ENCODE results near the gene KRTCAP3.
A peak's percentile ranks its signal among the peaks of the same experiment; 100 is the strongest.

KRTCAP3 gene

GRCh38 chr2:27445615-27446014, 3.4 kb downstream of the KRTCAP3 start:
- Histone ChIP-seq H3K4me3 (ENCODE audit: low read length) (no peak overlapping the region), H3K27me3 (ENCODE audit: control insufficient read depth, insufficient read depth, low read length) (no peaks in the 10 kb centered on the region), H3K27ac (ENCODE audit: low read length) (no peak overlapping the region), H3K9ac (ENCODE audit: low read length) (no peak overlapping the region), H3K4me1 (ENCODE audit: control insufficient read depth, low read depth, low read length) (peaks cover 3% of the 10 kb centered on the region), H3K36me3 (ENCODE audit: control insufficient read depth, low read depth, low read length) (peaks cover 13% of the 10 kb centered on the region), H3K9me3 (ENCODE audit: control insufficient read depth, low read depth, low read length) (no peaks in the 10 kb centered on the region)

DNA sequence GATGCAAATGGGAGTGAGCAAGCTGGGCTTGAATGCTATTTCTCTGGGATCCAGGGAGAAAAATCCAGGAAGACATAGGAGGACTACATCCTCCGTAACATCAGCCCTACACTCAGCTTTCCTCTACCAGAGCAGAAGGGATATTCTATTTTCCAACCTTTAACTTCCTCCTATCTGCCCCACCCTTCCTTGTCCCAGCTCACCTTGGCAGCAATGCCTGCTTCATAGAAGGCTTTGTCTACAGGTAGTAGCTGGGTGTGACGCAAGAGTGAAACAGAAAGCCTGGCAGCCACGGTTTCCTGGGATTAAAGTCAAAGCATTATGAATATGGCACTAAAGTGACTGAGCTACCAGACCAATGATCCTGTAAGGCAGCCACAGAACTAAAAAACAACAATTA, 3.9 kb downstream of the KRTCAP3 start:
- Histone ChIP-seq H3K27me3 (ENCODE audit: control insufficient read depth, insufficient read depth, low read length) (no peaks in the 10 kb centered on the region), H3K4me1 (ENCODE audit: control insufficient read depth, low read depth, low read length) (peaks cover 3% of the 10 kb centered on the region), H3K9ac (ENCODE audit: low read length) (no peak overlapping the region), H3K36me3 (ENCODE audit: control insufficient read depth, low read depth, low read length) (peaks cover 8% of the 10 kb centered on the region), H3K27ac (ENCODE audit: low read length) (no peak overlapping the region), H3K9me3 (ENCODE audit: control insufficient read depth, low read depth, low read length) (no peaks in the 10 kb centered on the region), H3K4me3 (ENCODE audit: low read length) (no peak overlapping the region)

DNA sequence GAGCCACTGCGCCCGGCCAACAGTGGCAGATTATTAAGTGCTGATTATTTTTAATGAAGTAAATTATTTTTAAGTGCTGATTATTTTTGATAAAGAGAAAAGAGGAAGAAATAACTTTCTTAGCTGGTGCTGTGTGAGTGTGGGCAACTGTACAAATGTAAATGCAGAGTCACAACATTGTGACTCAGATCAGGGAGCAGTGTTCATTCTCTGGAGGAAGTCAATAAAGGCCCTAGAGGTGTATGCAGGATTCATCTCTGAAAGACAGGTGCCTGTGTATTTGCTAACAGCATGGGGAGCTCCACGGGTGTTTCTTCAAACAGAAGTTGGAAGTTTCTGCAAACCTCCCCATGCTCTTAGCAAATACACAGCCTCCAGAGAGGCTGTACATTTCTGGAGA, 6.2 kb downstream of the KRTCAP3 start:
- no peaks in the 10 kb centered on the region for H3K4me1 ChIP-seq (ENCODE audit: control insufficient read depth, low read depth, low read length)
- H3K27ac ChIP-seq (ENCODE audit: low read length) = no peak overlapping the region
- peaks cover 7% of the 10 kb centered on the region for H3K36me3 ChIP-seq (ENCODE audit: control insufficient read depth, low read depth, low read length)
- no peaks in the 10 kb centered on the region for H3K27me3 ChIP-seq (ENCODE audit: control insufficient read depth, insufficient read depth, low read length)
- H3K9me3 ChIP-seq (ENCODE audit: control insufficient read depth, low read depth, low read length) = no peaks in the 10 kb centered on the region
- H3K9ac ChIP-seq (ENCODE audit: low read length) = no peak overlapping the region
- no peak overlapping the region for H3K4me3 ChIP-seq (ENCODE audit: low read length)

DNA sequence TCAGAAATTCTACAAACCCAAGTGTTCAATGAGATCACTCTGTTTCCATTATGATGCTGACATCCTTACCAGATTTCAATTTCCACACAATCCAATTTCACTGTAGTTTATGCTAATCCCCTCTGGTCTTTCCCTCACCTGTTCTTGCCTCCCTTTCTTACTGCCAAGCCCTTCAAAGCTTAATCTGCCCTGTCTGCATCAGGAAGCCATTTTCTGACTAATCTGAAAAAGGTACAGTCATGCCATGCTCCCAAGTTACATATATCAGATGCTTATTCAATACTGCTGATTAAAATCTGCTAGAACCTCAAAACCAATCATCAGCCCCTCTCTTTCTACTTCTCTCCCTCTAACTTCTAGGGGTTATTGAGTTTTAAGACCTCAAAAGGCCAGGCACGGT, 8.9 kb downstream of the KRTCAP3 start:
- no peak overlapping the region for H3K9ac ChIP-seq (ENCODE audit: low read length)
- no peak overlapping the region for H3K27ac ChIP-seq (ENCODE audit: low read length)
- no peaks in the 10 kb centered on the region for H3K27me3 ChIP-seq (ENCODE audit: control insufficient read depth, insufficient read depth, low read length)
- H3K4me1 ChIP-seq (ENCODE audit: control insufficient read depth, low read depth, low read length) = no peaks in the 10 kb centered on the region
- no peaks in the 10 kb centered on the region for H3K9me3 ChIP-seq (ENCODE audit: control insufficient read depth, low read depth, low read length)
- H3K36me3 ChIP-seq (ENCODE audit: control insufficient read depth, low read depth, low read length) = peaks cover 7% of the 10 kb centered on the region
- H3K4me3 ChIP-seq (ENCODE audit: low read length) = no peak overlapping the region

GRCh38 chr2:27453968-27454367, 11.8 kb downstream of the KRTCAP3 start:
- no peaks in the 10 kb centered on the region for H3K27me3 ChIP-seq (ENCODE audit: control insufficient read depth, insufficient read depth, low read length)
- H3K4me1 ChIP-seq (ENCODE audit: control insufficient read depth, low read depth, low read length) = no peaks in the 10 kb centered on the region
- H3K9me3 ChIP-seq (ENCODE audit: control insufficient read depth, low read depth, low read length) = no peaks in the 10 kb centered on the region
- peaks cover 6% of the 10 kb centered on the region for H3K36me3 ChIP-seq (ENCODE audit: control insufficient read depth, low read depth, low read length)
- no peak overlapping the region for H3K9ac ChIP-seq (ENCODE audit: low read length)
- H3K4me3 ChIP-seq (ENCODE audit: low read length) = no peak overlapping the region
- no peak overlapping the region for H3K27ac ChIP-seq (ENCODE audit: low read length)

DNA sequence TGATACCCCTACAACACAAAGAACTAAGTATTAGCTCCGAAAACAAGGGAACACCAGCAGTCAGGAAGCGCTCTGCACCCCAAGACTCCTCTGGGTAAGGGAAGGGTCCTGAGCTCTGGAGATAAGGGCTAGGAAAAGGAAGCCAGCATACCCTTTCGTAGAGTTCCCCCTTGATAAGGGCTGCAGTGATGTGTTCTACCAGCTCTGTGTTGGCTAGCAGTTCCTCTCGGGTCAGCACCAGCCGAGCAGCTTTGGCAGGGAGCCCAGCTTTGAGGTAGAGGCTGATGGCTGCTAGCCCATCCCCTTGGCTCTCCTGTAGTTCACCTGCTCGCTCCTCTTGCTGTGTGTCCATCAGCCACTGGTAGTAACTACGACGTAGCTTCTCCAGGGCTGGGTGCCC, 18.9 kb downstream of the KRTCAP3 start:
- Histone ChIP-seq H3K27me3 (ENCODE audit: control insufficient read depth, insufficient read depth, low read length) (no peaks in the 10 kb centered on the region), H3K36me3 (ENCODE audit: control insufficient read depth, low read depth, low read length) (peaks cover 3% of the 10 kb centered on the region)

DNA sequence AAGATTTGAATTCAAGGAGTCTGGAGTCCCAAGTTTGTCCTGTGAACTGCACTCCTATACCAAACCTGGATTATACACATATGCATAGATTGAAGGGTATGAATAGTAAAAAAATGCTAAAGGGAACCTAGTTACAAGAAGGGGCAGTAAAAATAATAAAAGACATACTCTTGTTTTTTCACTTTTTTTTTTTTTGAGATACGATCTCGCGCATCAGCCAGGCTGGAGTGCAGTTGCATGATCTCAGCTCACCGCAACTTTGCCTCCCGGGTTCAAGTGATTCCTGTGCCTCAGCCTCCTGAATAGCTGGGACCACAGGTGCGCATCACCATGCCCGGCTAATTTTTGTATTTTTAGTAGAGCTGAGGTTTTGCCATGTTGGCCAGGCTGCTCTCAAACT, 22.3 kb downstream of the KRTCAP3 start:
- Histone ChIP-seq H3K27ac (ENCODE audit: low read length) (no peak overlapping the region), H3K27me3 (ENCODE audit: control insufficient read depth, insufficient read depth, low read length) (no peaks in the 10 kb centered on the region), H3K9ac (ENCODE audit: low read length) (no peak overlapping the region), H3K9me3 (ENCODE audit: control insufficient read depth, low read depth, low read length) (no peaks in the 10 kb centered on the region), H3K36me3 (ENCODE audit: control insufficient read depth, low read depth, low read length) (no peaks in the 10 kb centered on the region), H3K4me3 (ENCODE audit: low read length) (no peak overlapping the region), H3K4me1 (ENCODE audit: control insufficient read depth, low read depth, low read length) (no peaks in the 10 kb centered on the region)

More for the DNA sequence above, 18.9 kb downstream of the KRTCAP3 start:
- no peak overlapping the region for H3K9ac ChIP-seq (ENCODE audit: low read length)
- no peaks in the 10 kb centered on the region for H3K9me3 ChIP-seq (ENCODE audit: control insufficient read depth, low read depth, low read length)
- H3K4me1 ChIP-seq (ENCODE audit: control insufficient read depth, low read depth, low read length) = no peaks in the 10 kb centered on the region
- H3K27ac ChIP-seq (ENCODE audit: low read length) = no peak overlapping the region
- no peak overlapping the region for H3K4me3 ChIP-seq (ENCODE audit: low read length)

DNA sequence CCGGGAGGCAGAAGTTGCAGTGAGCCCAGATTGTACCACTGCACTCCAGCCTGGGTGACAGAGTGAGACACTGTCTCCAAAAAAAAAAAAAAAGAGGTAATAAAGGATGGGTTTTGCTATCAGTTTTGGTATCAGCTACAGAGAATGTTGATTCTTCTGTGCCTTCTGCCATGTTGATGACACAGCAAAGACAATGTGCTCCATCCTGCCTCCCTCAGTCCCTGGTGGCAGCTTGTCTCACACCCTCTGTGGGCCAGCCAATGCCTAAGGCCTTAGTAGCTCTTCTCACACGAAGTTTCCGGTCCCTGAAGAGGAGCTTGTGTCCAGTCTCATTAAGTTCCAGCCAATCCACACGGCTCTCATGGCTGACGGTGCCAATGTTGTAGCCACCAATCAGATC, 29.8 kb downstream of the KRTCAP3 start:
- no peak overlapping the region for H3K9ac ChIP-seq (ENCODE audit: low read length)
- no peaks in the 10 kb centered on the region for H3K9me3 ChIP-seq (ENCODE audit: control insufficient read depth, low read depth, low read length)
- no peak overlapping the region for H3K27ac ChIP-seq (ENCODE audit: low read length)
- H3K27me3 ChIP-seq (ENCODE audit: control insufficient read depth, insufficient read depth, low read length) = no peaks in the 10 kb centered on the region
- peaks cover 8% of the 10 kb centered on the region for H3K36me3 ChIP-seq (ENCODE audit: control insufficient read depth, low read depth, low read length)
- no peak overlapping the region for H3K4me3 ChIP-seq (ENCODE audit: low read length)
- H3K4me1 ChIP-seq (ENCODE audit: control insufficient read depth, low read depth, low read length) = no peaks in the 10 kb centered on the region

DNA sequence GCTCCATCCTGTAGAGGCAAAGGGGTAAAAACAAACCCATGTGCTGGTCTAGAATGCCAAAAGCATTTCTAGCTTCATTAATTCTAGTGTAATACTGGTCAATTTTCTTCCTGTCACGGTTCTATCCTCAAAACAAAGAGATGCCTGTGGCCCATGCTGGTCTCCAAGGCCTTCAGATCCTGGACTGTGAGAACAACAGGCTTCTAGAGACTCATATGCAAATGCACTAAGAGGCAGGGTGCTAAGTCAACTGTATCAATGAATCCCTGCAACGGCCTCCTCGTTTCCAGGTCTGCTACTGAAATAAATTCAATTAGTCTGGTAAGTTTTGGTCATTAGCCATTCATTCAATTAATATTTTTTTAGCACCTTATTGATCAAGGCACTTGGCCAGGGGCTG, 43.3 kb downstream of the KRTCAP3 start:
- Histone ChIP-seq H3K9ac (ENCODE audit: low read length) (no peak overlapping the region), H3K4me1 (ENCODE audit: control insufficient read depth, low read depth, low read length) (peaks cover 10% of the 10 kb centered on the region)

GRCh38 chr2:27489118-27489497, 46.9 kb downstream of the KRTCAP3 start:
- peak overlapping the region; percentile 70 for H3K9ac ChIP-seq (ENCODE audit: low read length)
- peaks cover 10% of the 10 kb centered on the region for H3K4me1 ChIP-seq (ENCODE audit: control insufficient read depth, low read depth, low read length)
- peaks cover 10% of the 10 kb centered on the region for H3K27me3 ChIP-seq (ENCODE audit: control insufficient read depth, insufficient read depth, low read length)
- peak overlapping the region; percentile 90 for H3K4me3 ChIP-seq (ENCODE audit: low read length)
- H3K9me3 ChIP-seq (ENCODE audit: control insufficient read depth, low read depth, low read length) = no peaks in the 10 kb centered on the region
- H3K36me3 ChIP-seq (ENCODE audit: control insufficient read depth, low read depth, low read length) = no peaks in the 10 kb centered on the region
- peak overlapping the region; percentile 73 for H3K27ac ChIP-seq (ENCODE audit: low read length)

More for the DNA sequence above, 43.3 kb downstream of the KRTCAP3 start:
- Histone ChIP-seq H3K4me3 (ENCODE audit: low read length) (no peak overlapping the region), H3K9me3 (ENCODE audit: control insufficient read depth, low read depth, low read length) (no peaks in the 10 kb centered on the region), H3K36me3 (ENCODE audit: control insufficient read depth, low read depth, low read length) (no peaks in the 10 kb centered on the region), H3K27ac (ENCODE audit: low read length) (no peak overlapping the region), H3K27me3 (ENCODE audit: control insufficient read depth, insufficient read depth, low read length) (no peaks in the 10 kb centered on the region)

DNA sequence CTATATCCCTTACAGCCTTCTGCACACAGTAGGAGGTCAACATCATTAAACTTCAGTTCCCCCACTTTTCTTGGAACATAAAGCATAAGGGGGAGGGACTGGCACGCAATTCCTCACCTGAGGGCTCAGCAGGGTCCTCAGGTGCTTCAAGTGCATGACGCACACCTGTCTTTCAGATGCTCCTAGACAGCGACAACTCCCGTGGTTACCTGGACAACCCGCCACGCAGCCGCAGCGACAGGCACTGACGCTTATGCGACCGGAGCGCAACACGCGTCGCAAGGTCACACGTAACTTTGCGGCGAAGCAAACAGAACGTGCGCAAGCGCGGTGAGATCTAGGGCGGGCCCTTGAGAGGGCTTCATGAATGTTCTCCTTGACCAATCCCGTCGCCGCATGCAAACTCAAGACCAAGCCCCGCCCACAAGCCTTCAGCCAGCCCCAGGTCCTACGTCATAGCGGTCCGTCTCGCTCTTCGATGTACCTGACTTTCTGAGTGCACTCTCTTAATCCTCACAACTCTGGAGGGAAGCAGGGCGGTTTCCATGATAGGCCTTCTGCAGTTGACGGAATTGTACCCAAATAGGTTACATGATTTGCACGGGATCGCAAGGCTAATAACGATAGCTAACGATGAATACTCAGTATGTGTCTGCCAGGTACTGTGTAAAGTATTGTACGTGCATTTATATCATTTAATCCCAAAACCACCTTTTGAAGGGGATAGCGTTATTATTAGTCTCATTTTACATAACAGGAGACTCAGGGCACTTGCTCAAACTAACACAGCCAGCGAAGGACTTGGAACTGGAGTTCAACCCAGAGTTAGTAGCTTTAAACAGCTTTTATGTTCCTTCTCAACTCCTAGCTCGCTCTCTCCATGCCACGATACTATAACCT, 47.6 kb downstream of the KRTCAP3 start, which contains the start of gene IFT172:
Gene IFT172, minus strand, starts transcription at position 246 of the 900 bp plus-strand sequence. Its CDS starts 90 bp downstream, at position 156.
- H3K9me3 ChIP-seq (ENCODE audit: control insufficient read depth, low read depth, low read length) = no peaks in the 10 kb centered on the region
- peaks cover 10% of the 10 kb centered on the region for H3K4me1 ChIP-seq (ENCODE audit: control insufficient read depth, low read depth, low read length)
- H3K27me3 ChIP-seq (ENCODE audit: control insufficient read depth, insufficient read depth, low read length) = peaks cover 16% of the 10 kb centered on the region
- peak within 1 kb of the TSS; percentile 90 for H3K4me3 ChIP-seq (ENCODE audit: low read length)
- peak within 1 kb of the TSS; percentile 73 for H3K27ac ChIP-seq (ENCODE audit: low read length)
- H3K36me3 ChIP-seq (ENCODE audit: control insufficient read depth, low read depth, low read length) = no peaks in the 10 kb centered on the region
- peak within 1 kb of the TSS; percentile 70 for H3K9ac ChIP-seq (ENCODE audit: low read length)

- H3K9me3 ChIP-seq (ENCODE audit: control insufficient read depth, low read depth, low read length) = no peaks in the 10 kb centered on the region
- H3K9ac ChIP-seq (ENCODE audit: low read length) = no peak overlapping the region
- peaks cover 10% of the 10 kb centered on the region for H3K4me1 ChIP-seq (ENCODE audit: control insufficient read depth, low read depth, low read length)
- H3K27me3 ChIP-seq (ENCODE audit: control insufficient read depth, insufficient read depth, low read length) = peaks cover 37% of the 10 kb centered on the region
- H3K27ac ChIP-seq (ENCODE audit: low read length) = no peak overlapping the region
- H3K4me3 ChIP-seq (ENCODE audit: low read length) = no peak overlapping the region
- H3K36me3 ChIP-seq (ENCODE audit: control insufficient read depth, low read depth, low read length) = no peaks in the 10 kb centered on the region
Measured at GRCh38 chr2:27492557-27492956, 50.4 kb downstream of the KRTCAP3 start.

Data from iPS-18a (cell line).